GM18520 (cell line): ENCODE measurements around the gene KRTCAP2.
"Not testable (repeated sequence)": the region's sequence is repeated elsewhere in the genome, so short reads cannot be mapped to it uniquely, and the experiment has no call there.

Experiments
- ATAC-seq: cut with Tn5 transposase; IDR thresholded peaks from one replicate; pipeline ENCODE4 v1.9.1; 2021; ENCODE audit not compliant: unreplicated experiment

Gene KRTCAP2

GRCh38 chr1:155200920-155201319, 27.8 kb upstream of the KRTCAP2 start:
- no peak for ATAC-seq

- no peak for ATAC-seq
Measured at GRCh38 chr1:155199792-155200191, 26.7 kb upstream of the KRTCAP2 start.

- ATAC-seq, result no peak
Measured at GRCh38 chr1:155198547-155198906, 25.4 kb upstream of the KRTCAP2 start.

DNA sequence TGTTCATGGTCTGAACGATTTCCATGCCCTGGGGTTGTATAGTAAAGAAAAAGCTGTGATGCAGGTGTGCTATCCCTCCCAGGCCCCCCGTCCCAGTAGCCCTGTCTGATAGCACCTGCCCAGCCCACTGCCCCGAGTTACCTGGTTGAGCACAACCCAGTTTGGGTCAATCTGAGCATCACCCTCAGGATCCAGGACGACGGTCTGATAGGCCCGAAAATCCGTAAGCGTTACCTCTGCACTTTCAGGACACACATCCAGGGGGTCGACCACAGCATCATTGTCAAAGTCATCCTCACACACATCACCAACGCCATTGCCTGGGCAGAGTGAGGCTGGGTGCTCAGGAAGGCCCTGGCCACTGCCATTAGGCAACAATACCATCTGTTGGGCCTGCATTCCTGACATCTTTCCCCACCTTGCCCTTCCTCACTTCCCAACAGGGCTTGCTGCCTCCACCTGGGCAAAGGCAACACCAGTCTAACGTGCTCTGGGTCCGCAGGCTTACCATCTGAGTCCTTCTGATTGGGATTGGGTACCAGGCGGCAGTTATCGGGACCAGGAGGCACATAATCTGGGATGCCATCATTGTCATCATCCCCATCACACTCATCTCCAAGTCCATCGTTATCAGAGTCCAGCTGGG, 24.9 kb upstream of the KRTCAP2 start:
- no peak for ATAC-seq

GRCh38 chr1:155196893-155197638, 24.0 kb upstream of the KRTCAP2 start:
- ATAC-seq, result no peak

GRCh38 chr1:155196103-155196892, 23.2 kb upstream of the KRTCAP2 start:
- ATAC-seq, result no peak

- ATAC-seq, result no peak
Measured at GRCh38 chr1:155195201-155196102, 22.3 kb upstream of the KRTCAP2 start.

DNA sequence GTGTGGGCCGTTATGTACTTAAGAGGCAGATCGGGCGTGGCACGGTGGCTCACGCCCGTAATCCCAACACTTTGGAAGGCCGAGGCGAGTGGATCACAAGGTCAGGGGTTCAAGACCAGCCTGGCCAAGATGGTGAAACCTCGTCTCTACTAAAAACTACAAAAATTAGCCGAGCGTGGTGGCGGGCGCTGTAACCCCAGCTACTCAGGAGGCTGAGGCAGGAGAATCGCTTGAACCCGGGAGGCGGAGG, 20.8 kb upstream of the KRTCAP2 start:
- not testable (repeated sequence) for ATAC-seq

- peak; percentile 54 for ATAC-seq
Measured at GRCh38 chr1:155193275-155193990, 20.3 kb upstream of the KRTCAP2 start.

GRCh38 chr1:155192346-155193274, 19.5 kb upstream of the KRTCAP2 start:
- ATAC-seq, result no peak

- ATAC-seq, result no peak
Measured at GRCh38 chr1:155191904-155192303, 18.8 kb upstream of the KRTCAP2 start.

DNA sequence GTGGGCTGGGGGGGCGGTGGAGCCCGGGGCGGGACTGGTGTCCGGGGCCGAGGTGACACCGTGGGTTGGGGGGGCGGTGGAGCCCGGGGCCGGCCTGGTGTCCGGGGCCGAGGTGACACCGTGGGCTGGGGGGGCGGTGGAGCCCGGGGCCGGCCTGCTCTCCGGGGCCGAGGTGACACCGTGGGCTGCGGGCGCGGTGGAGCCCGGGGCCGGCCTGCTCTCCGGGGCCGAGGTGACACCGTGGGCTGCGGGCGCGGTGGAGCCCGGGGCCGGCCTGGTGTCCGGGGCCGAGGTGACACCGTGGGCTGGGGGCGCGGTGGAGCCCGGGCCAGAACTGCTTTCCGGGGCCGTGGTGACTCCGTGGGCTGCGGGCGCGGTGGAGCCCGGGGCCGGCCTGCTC, 16.8 kb upstream of the KRTCAP2 start:
- not testable (repeated sequence) for ATAC-seq

- no peak for ATAC-seq
Measured at GRCh38 chr1:155188268-155188667, 15.2 kb upstream of the KRTCAP2 start.

GRCh38 chr1:155187456-155187891, 14.4 kb upstream of the KRTCAP2 start:
- ATAC-seq, result no peak

GRCh38 chr1:155186794-155187455, 13.8 kb upstream of the KRTCAP2 start:
- ATAC-seq, result no peak

GRCh38 chr1:155186067-155186793, 13.1 kb upstream of the KRTCAP2 start:
- no peak for ATAC-seq

DNA sequence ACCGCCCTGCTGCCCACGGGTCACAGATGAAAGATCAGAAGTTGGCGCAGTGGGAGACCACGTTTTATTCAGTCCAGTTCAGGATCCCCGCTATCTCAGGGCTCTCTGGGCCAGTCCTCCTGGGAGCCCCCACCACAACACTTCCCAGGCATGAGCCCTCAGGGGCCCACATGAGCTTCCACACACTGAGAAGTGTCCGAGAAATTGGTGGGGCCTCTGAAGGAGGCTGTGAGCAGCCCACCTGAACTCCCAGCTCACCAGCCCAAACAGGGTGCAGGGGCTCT, 12.6 kb upstream of the KRTCAP2 start:
- ATAC-seq, result no peak
